ENCODE data around the gene USP11. TPM values are rescaled to one million over a fixed set of nuclear protein-coding genes. Genes with fewer than 3 reads are reported as not detected.

Gene USP11
- total RNA-seq (2014; rRNA removed; shearing (Covaris generic)) = 28.6 and 37.5 TPM in 2 replicates
- 53.2 and 70.3 TPM in 2 replicates for polyA plus RNA-seq (2015; cell fraction: cytosol; rRNA removed)
- 71.5 and 114 TPM in 2 replicates for polyA plus RNA-seq (2015; cell fraction: nucleus; rRNA removed)

GRCh38 chrX:47232803-47233332, at the start of gene USP11:
Gene USP11 (plus strand): TSS chrX:47233009. CDS start chrX:47233044, 35 bp downstream.
- in situ Hi-C loops (cut with HindIII; ENCODE audit: low pct_unique_long_range_greater_than_20kb, low sequenced_read_pairs) = no loop called here
- peak; percentile 47 for DNase-seq (ENCODE audit: low read depth, low spot score)

GRCh38 chrX:47184486-47184885, 48.3 kb upstream of the USP11 start:
- no peak for DNase-seq (ENCODE audit: low read depth, low spot score)
- in situ Hi-C loops (cut with HindIII; ENCODE audit: low pct_unique_long_range_greater_than_20kb, low sequenced_read_pairs) = no loop called here

- in situ Hi-C loops (cut with HindIII; ENCODE audit: low pct_unique_long_range_greater_than_20kb, low sequenced_read_pairs) = no loop called here
- no peak for DNase-seq (ENCODE audit: low read depth, low spot score)
Measured at GRCh38 chrX:47185241-47185640, 47.6 kb upstream of the USP11 start.

GRCh38 chrX:47186096-47186740, 46.6 kb upstream of the USP11 start:
- in situ Hi-C loops (cut with HindIII; ENCODE audit: low pct_unique_long_range_greater_than_20kb, low sequenced_read_pairs) = no loop called here

GRCh38 chrX:47187106-47187677, 45.6 kb upstream of the USP11 start:
- in situ Hi-C loops (cut with HindIII; ENCODE audit: low pct_unique_long_range_greater_than_20kb, low sequenced_read_pairs) = no loop called here
- DNase-seq (ENCODE audit: low read depth, low spot score) = no peak

More at GRCh38 chrX:47186096-47186740, 46.6 kb upstream of the USP11 start:
- no peak for DNase-seq (ENCODE audit: low read depth, low spot score)

- in situ Hi-C loops (cut with HindIII; ENCODE audit: low pct_unique_long_range_greater_than_20kb, low sequenced_read_pairs) = no loop called here
- DNase-seq (ENCODE audit: low read depth, low spot score) = no peak
Measured at GRCh38 chrX:47189906-47190305, 42.9 kb upstream of the USP11 start.

GRCh38 chrX:47190445-47191269, 42.2 kb upstream of the USP11 start:
- in situ Hi-C loops (cut with HindIII; ENCODE audit: low pct_unique_long_range_greater_than_20kb, low sequenced_read_pairs) = no loop called here
- peak; percentile 93 for DNase-seq (ENCODE audit: low read depth, low spot score)

DNA sequence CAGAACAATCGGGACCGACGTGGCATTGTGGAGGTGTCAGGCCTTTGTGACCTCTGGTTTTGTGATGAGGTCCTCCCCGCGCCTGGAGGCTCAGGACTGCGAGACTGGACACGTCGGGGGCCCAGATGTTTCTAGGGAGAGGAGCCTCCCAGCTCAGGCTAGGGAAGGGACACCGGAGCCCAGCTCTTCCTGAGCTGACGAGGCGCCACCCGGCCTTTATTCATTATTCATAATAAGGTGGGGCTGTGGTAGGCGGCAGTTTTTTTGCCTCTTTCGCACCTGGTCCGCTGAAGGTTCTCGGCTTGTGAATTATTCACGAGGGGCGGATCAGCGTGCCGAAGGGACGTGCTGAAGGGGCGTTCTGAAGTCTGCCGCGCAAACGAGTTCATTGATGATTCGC, 41.5 kb upstream of the USP11 start:
- DNase-seq (ENCODE audit: low read depth, low spot score) = no peak
- in situ Hi-C loops (cut with HindIII; ENCODE audit: low pct_unique_long_range_greater_than_20kb, low sequenced_read_pairs) = no loop called here

DNA sequence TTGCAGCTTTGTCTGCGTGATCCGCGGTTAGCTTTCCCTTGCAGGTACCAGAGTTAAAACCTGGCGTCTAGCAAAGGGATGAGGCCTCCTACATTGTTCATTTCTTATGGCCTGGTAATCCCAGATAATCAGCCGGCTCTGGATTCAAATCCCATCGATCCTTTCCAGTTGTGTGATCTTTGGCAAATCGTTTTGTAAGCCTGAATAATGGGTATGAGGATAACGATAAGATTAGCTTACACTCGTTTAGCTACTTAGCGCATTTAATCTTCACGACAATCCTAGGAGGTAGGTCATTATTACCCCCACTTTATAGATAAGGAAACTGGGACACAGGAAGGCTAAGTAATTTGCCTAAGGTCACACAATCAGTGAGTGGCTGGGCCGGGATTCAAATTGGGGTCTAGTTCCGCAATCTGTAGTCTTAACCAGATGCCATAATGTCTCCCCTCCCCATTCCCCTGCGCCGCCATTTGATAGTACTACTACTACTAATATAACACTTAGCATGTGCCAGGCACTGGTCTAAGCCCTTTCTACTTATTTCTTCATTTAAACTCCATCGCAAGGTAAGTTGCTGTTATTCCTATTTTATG, 40.9 kb upstream of the USP11 start:
- in situ Hi-C loops (cut with HindIII; ENCODE audit: low pct_unique_long_range_greater_than_20kb, low sequenced_read_pairs) = no loop called here
- DNase-seq (ENCODE audit: low read depth, low spot score) = no peak

- in situ Hi-C loops (cut with HindIII; ENCODE audit: low pct_unique_long_range_greater_than_20kb, low sequenced_read_pairs) = no loop called here
- DNase-seq (ENCODE audit: low read depth, low spot score) = peak; percentile 95
Measured at GRCh38 chrX:47193475-47194193, 39.2 kb upstream of the USP11 start, which contains the start of gene UBA1. Gene UBA1 (plus strand): TSS chrX:47193829. CDS start chrX:47198803, 4,974 bp downstream.

- in situ Hi-C loops (cut with HindIII; ENCODE audit: low pct_unique_long_range_greater_than_20kb, low sequenced_read_pairs) = no loop called here
Measured at GRCh38 chrX:47194194-47194787, 38.5 kb upstream of the USP11 start.

GRCh38 chrX:47196098-47196497, 36.7 kb upstream of the USP11 start:
- in situ Hi-C loops (cut with HindIII; ENCODE audit: low pct_unique_long_range_greater_than_20kb, low sequenced_read_pairs) = no loop called here
- DNase-seq (ENCODE audit: low read depth, low spot score) = no peak

More at GRCh38 chrX:47194194-47194787, 38.5 kb upstream of the USP11 start:
- DNase-seq (ENCODE audit: low read depth, low spot score) = no peak

- in situ Hi-C loops (cut with HindIII; ENCODE audit: low pct_unique_long_range_greater_than_20kb, low sequenced_read_pairs) = no loop called here
- no peak for DNase-seq (ENCODE audit: low read depth, low spot score)
Measured at GRCh38 chrX:47197526-47197925, 35.3 kb upstream of the USP11 start.

DNA sequence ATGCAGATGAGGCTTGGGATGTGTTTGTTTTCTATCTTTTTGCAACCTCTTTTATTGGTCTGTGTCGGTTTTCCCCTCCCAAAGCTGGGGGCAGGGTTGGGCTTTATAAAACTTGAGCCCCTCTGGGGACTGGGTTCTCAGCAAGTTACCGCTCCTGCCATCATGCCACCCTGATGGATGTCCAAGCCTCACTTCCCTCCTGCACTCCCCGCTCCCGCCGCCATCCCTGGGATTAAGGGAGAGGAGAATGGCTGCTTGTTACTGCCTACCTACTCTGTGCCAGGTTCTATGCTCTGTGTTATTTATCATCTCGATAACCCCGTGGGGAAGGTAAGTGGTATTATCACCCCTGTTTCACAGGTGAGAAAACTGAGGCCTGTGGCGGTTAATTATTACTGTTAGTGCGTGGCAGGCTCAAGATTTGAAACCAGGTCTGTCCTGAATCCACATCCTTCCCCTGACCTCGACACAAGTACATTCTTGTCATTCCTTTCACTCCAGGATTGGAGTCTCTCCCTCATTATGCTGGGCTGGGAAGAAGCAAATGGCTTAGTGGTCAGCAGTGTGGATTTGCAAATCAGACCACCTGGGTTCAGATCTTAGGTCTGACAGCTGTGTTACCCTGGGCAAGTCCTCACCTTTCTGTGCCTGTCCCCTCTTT, 34.7 kb upstream of the USP11 start:
- in situ Hi-C loops (cut with HindIII; ENCODE audit: low pct_unique_long_range_greater_than_20kb, low sequenced_read_pairs) = no loop called here
- no peak for DNase-seq (ENCODE audit: low read depth, low spot score)

GRCh38 chrX:47198687-47199080, 34.1 kb upstream of the USP11 start:
- no peak for DNase-seq (ENCODE audit: low read depth, low spot score)
- in situ Hi-C loops (cut with HindIII; ENCODE audit: low pct_unique_long_range_greater_than_20kb, low sequenced_read_pairs) = no loop called here

GRCh38 chrX:47199286-47199685, 33.5 kb upstream of the USP11 start:
- in situ Hi-C loops (cut with HindIII; ENCODE audit: low pct_unique_long_range_greater_than_20kb, low sequenced_read_pairs) = no loop called here
- no peak for DNase-seq (ENCODE audit: low read depth, low spot score)

Measured in SK-MEL-5 (cell line).